ENCODE measurements around the gene ASB13. TPM values are rescaled to one million over a fixed set of nuclear protein-coding genes. Genes with fewer than 3 reads are reported as not detected.

Gene ASB13
- total and polyA plus RNA-seq, 10 of the 15 experiments (the other 5 are each of a cell fraction or from before 2014, with no cell fraction given): 0.02 to 0.59 (median 0.10) TPM; not detected in 2

GRCh38 chr10:5603091-5603847, 63.1 kb downstream of the ASB13 start:
- no peak overlapping the region for H3K4me3 ChIP-seq
- CTCF ChIA-PET: interaction anchor here (1.8 kb wide), 1 partner anchor 20 kb away, joined by 9 read pairs; no protein-coding TSS in a partner anchor
- in situ Hi-C loops (cut with MboI): no loop called here
- H3K27ac ChIP-seq (ENCODE audit: control insufficient read depth, insufficient read depth): no peak overlapping the region
- RAD21 ChIA-PET (ENCODE audit: unreplicated experiment): no interaction called here
- SMC1A ChIA-PET (ENCODE audit: uncharacterized antibody, unreplicated experiment): no interaction called here
- intact Hi-C loops (cut with micrococcal nuclease; ENCODE audit: unreplicated experiment): no loop called here
- ATAC-seq (no peak), DNase-seq (ENCODE audit: low read depth, low spot score) (no peak), FAIRE-seq (no peak)
- POLR2A ChIA-PET: no interaction called here
- H3K4me1 ChIP-seq (ENCODE audit: control insufficient read depth, insufficient read depth, low read length): no peaks in the 10 kb centered on the region
- H4K20me1 ChIP-seq (ENCODE audit: control insufficient read depth, insufficient read depth): no peaks in the 10 kb centered on the region
- no peaks in the 10 kb centered on the region for H3K79me2 ChIP-seq (ENCODE audit: control insufficient read depth, insufficient read depth, low read length)
- H3K9me3 ChIP-seq (replicated peaks; ENCODE audit: control insufficient read depth, insufficient read depth, low read length): no peaks in the 10 kb centered on the region; the same call in 2 of the 3 replicates
- H3K27me3 ChIP-seq (replicated peaks in 1 of 2; ENCODE audit: control insufficient read depth in 2 of 2, insufficient read depth in 2 of 2, low read length in 1 of 2): peaks cover 0 to 2% of the 10 kb centered on the region in 2 experiments; a peak in 2 of 4 replicates
- WGBS (ENCODE audit: insufficient coverage, insufficient replicate concordance, low lambda C conversion rate, missing lambda C conversion rate): 56% methylated on average over 13 of the region's 14 CpGs
- no peak overlapping the region for H3K4me2 ChIP-seq (ENCODE audit: control insufficient read depth, insufficient read depth)
- BruUV-seq (replicated peaks): no TSS peak
- H3K36me3 ChIP-seq (ENCODE audit: control insufficient read depth in 2 of 2, insufficient read depth in 2 of 2, low read length in 1 of 2): no peaks in the 10 kb centered on the region
- H3K9ac ChIP-seq (ENCODE audit: control insufficient read depth, insufficient read depth, low read length): no peak overlapping the region
- no peak overlapping the region for H2AFZ ChIP-seq (ENCODE audit: control insufficient read depth, low read depth, low read length)
- TF ChIP-seq, protein P1, sequence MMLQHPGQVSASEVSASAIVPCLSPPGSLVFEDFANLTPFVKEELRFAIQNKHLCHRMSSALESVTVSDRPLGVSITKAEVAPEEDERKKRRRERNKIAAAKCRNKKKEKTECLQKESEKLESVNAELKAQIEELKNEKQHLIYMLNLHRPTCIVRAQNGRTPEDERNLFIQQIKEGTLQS (IDR thresholded peaks at IDR 0.05; ENCODE audit: borderline replicate concordance, extremely low read depth, low read depth, low read length): no peak
- no peak for TF ChIP-seq IRF3 (IDR thresholded peaks at IDR 0.05)
- TF ChIP-seq, protein P2, sequence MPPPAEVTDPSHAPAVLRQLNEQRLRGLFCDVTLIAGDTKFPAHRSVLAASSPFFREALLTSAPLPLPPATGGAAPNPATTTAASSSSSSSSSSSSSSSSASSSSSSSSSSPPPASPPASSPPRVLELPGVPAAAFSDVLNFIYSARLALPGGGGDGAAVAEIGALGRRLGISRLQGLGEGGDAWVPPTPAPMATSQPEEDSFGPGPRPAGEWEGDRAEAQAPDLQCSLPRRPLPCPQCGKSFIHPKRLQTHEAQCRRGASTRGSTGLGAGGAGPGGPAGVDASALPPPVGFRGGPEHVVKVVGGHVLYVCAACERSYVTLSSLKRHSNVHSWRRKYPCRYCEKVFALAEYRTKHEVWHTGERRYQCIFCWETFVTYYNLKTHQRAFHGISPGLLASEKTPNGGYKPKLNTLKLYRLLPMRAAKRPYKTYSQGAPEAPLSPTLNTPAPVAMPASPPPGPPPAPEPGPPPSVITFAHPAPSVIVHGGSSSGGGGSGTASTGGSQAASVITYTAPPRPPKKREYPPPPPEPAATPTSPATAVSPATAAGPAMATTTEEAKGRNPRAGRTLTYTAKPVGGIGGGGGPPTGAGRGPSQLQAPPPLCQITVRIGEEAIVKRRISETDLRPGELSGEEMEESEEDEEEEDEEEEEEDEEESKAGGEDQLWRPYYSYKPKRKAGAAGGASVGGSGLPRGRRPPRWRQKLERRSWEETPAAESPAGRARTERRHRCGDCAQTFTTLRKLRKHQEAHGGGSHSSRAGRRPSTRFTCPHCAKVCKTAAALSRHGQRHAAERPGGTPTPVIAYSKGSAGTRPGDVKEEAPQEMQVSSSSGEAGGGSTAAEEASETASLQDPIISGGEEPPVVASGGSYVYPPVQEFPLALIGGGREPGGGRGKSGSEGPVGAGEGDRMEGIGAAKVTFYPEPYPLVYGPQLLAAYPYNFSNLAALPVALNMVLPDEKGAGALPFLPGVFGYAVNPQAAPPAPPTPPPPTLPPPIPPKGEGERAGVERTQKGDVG (CRISPR knock-in tag; IDR thresholded peaks at IDR 0.05): no peak
- TF ChIP-seq FOXK2 (IDR thresholded peaks at IDR 0.05): no peak
- TF ChIP-seq TAF1 (IDR thresholded peaks at IDR 0.05; ENCODE audit: borderline replicate concordance, low read depth, low read length): no peak
- no peak for TF ChIP-seq EED (IDR thresholded peaks at IDR 0.05; ENCODE audit: low read depth)
- no peak for TF ChIP-seq SMAD5 (IDR thresholded peaks at IDR 0.05; ENCODE audit: low read depth)
- TF ChIP-seq, protein P3, sequence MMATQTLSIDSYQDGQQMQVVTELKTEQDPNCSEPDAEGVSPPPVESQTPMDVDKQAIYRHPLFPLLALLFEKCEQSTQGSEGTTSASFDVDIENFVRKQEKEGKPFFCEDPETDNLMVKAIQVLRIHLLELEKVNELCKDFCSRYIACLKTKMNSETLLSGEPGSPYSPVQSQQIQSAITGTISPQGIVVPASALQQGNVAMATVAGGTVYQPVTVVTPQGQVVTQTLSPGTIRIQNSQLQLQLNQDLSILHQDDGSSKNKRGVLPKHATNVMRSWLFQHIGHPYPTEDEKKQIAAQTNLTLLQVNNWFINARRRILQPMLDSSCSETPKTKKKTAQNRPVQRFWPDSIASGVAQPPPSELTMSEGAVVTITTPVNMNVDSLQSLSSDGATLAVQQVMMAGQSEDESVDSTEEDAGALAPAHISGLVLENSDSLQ (IDR thresholded peaks at IDR 0.05): no peak
- TF ChIP-seq EGR1 (IDR thresholded peaks at IDR 0.05; ENCODE audit: borderline replicate concordance in 1 of 2, low read depth in 2 of 2, low read length in 2 of 2): no peak
- TF ChIP-seq ZNF622 (IDR thresholded peaks at IDR 0.05): no peak
- no peak for TF ChIP-seq MYB (IDR thresholded peaks at IDR 0.05; ENCODE audit: borderline replicate concordance, low read depth, low read length)
- no peak for TF ChIP-seq TCF3 (IDR thresholded peaks at IDR 0.05; ENCODE audit: borderline replicate concordance, insufficient read depth, low read depth, low read length)
- no peak for TF ChIP-seq RAD21 (IDR thresholded peaks at IDR 0.05; ENCODE audit: insufficient read depth, low read depth, low read length)
- no peak for TF ChIP-seq RCOR1 (conservative IDR thresholded peaks at IDR 0.05; ENCODE audit: low read depth, low read length)
- no peak for TF ChIP-seq SKIL (IDR thresholded peaks at IDR 0.05; ENCODE audit: low read depth, poor library complexity, severe bottlenecking)
- TF ChIP-seq FOXM1 (IDR thresholded peaks at IDR 0.05; ENCODE audit: low read depth, low read length): no peak
